ENCODE data around the gene ALOX12.
"Not testable (repeated sequence)": the region's sequence is repeated elsewhere in the genome, so short reads cannot be mapped to it uniquely, and the experiment has no call there.

Gene ALOX12

DNA sequence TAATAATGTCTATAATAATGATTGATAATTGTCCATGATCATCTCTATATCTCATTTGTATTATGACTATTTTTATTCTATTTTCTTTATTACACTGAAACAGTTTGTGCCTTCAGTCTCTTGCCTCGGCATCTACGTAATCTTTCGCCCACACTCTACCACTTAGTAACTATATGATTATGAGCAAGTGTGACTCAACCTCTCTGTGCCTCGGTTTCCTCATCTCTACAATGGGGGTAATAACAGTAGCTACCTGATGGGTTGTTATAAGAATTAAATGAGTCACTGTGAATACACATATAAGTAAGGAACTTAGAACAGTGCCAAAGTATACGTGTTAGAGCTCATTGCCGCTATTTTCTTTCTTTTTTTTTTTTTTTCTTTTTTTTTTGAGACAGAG is 51.7 kb downstream of the ALOX12 start:
- Histone ChIP-seq H3K79me2 (ENCODE audit: insufficient read depth, low read length) (no peaks in the 10 kb centered on the region), H3K9me2 (ENCODE audit: low read depth, low read length) (no peaks in the 10 kb centered on the region), H3K4me3 (ENCODE audit: low read depth, low read length, poor library complexity, severe bottlenecking) (no peak overlapping the region), H3F3A (ENCODE audit: insufficient read depth, low read length) (no peaks in the 10 kb centered on the region), H2AFZ (ENCODE audit: low read length) (no peak overlapping the region), H3K36me3 (ENCODE audit: insufficient read depth, low read length) (no peaks in the 10 kb centered on the region), H4K20me1 (ENCODE audit: insufficient read depth, low read length) (no peaks in the 10 kb centered on the region), H3K9ac (ENCODE audit: low read length) (no peak overlapping the region), H3K27me3 (ENCODE audit: insufficient read depth, low read length) (no peaks in the 10 kb centered on the region), H3K4me1 (ENCODE audit: insufficient read depth, low read length, severe bottlenecking) (peaks cover 24% of the 10 kb centered on the region), H3K27ac (ENCODE audit: low read depth, low read length, poor library complexity, severe bottlenecking) (no peak overlapping the region), H3K9me3 (ENCODE audit: low read length) (no peaks in the 10 kb centered on the region), H3K4me2 (ENCODE audit: low read length) (no peak overlapping the region)
- TF ChIP-seq EZH2 (IDR thresholded peaks at IDR 0.05; ENCODE audit: borderline replicate concordance, low read length): no peak
- TF ChIP-seq, protein P1, sequence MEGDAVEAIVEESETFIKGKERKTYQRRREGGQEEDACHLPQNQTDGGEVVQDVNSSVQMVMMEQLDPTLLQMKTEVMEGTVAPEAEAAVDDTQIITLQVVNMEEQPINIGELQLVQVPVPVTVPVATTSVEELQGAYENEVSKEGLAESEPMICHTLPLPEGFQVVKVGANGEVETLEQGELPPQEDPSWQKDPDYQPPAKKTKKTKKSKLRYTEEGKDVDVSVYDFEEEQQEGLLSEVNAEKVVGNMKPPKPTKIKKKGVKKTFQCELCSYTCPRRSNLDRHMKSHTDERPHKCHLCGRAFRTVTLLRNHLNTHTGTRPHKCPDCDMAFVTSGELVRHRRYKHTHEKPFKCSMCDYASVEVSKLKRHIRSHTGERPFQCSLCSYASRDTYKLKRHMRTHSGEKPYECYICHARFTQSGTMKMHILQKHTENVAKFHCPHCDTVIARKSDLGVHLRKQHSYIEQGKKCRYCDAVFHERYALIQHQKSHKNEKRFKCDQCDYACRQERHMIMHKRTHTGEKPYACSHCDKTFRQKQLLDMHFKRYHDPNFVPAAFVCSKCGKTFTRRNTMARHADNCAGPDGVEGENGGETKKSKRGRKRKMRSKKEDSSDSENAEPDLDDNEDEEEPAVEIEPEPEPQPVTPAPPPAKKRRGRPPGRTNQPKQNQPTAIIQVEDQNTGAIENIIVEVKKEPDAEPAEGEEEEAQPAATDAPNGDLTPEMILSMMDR (IDR thresholded peaks at IDR 0.05; ENCODE audit: low read length): no peak

DNA sequence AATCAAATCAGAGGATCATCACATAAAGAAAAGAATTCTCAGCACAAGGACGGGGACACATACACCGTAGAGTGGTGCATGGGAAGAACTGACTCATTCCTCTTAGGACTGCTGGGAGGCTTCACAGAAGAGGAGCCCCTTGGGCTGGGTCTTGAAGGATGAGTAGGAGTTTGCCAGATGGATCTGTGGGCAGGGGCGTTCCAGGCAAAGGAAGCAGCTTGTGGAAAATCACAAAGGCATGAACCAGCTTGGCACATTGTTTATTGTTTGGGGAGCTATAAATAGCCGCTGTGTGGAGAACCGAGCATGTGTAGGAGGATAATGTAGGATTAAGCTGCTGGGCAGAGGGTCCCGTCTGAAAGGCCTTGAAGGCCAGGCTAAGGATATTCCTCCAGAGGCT is 53.1 kb downstream of the ALOX12 start:
- Histone ChIP-seq H3K36me3 (ENCODE audit: insufficient read depth, low read length) (no peaks in the 10 kb centered on the region), H3K79me2 (ENCODE audit: insufficient read depth, low read length) (no peaks in the 10 kb centered on the region), H3K4me1 (ENCODE audit: insufficient read depth, low read length, severe bottlenecking) (peaks cover 14% of the 10 kb centered on the region), H3K27me3 (ENCODE audit: insufficient read depth, low read length) (0 out of 2 replicates have a peak, but pooled peaks cover 5% of the 10 kb centered on the region), H3F3A (ENCODE audit: insufficient read depth, low read length) (no peaks in the 10 kb centered on the region), H3K27ac (ENCODE audit: low read depth, low read length, poor library complexity, severe bottlenecking) (no peak overlapping the region), H3K9me2 (ENCODE audit: low read depth, low read length) (no peaks in the 10 kb centered on the region), H3K4me2 (ENCODE audit: low read length) (no peak overlapping the region), H3K4me3 (ENCODE audit: low read depth, low read length, poor library complexity, severe bottlenecking) (no peak overlapping the region), H3K9ac (ENCODE audit: low read length) (no peak overlapping the region), H4K20me1 (ENCODE audit: insufficient read depth, low read length) (no peaks in the 10 kb centered on the region), H2AFZ (ENCODE audit: low read length) (no peak overlapping the region), H3K9me3 (ENCODE audit: low read length) (no peaks in the 10 kb centered on the region)
- no peak for TF ChIP-seq EZH2 (IDR thresholded peaks at IDR 0.05; ENCODE audit: borderline replicate concordance, low read length)
- TF ChIP-seq, protein P1 (IDR thresholded peaks at IDR 0.05; ENCODE audit: low read length): no peak

DNA sequence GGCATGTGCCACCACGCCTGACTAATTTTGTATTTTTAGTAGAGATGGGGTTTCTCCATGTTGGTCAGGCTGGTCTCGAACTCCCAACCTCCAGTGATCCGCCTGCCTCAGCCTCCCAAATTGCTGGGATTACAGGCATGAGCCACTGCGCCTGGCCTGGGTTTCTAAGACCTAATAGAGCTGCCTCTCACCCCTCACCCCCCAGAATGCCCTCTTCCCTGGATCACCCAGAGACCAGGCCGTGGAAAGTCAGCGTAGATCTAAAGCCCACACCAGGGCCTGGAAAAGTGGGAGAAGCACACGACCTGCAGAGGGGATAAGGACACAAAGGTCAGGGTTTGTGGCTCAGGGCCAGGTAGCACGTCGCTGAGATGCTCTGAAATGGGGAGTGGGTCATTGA is 54.7 kb downstream of the ALOX12 start:
- not testable (repeated sequence) for H4K20me1 ChIP-seq (ENCODE audit: insufficient read depth, low read length); H3K9ac ChIP-seq (ENCODE audit: low read length); H3K79me2 ChIP-seq (ENCODE audit: insufficient read depth, low read length); H3F3A ChIP-seq (ENCODE audit: insufficient read depth, low read length); H3K9me3 ChIP-seq (ENCODE audit: low read length); H2AFZ ChIP-seq (ENCODE audit: low read length); H3K27me3 ChIP-seq (ENCODE audit: insufficient read depth, low read length); H3K27ac ChIP-seq (ENCODE audit: low read depth, low read length, poor library complexity, severe bottlenecking); H3K36me3 ChIP-seq (ENCODE audit: insufficient read depth, low read length); H3K9me2 ChIP-seq (ENCODE audit: low read depth, low read length); H3K4me3 ChIP-seq (ENCODE audit: low read depth, low read length, poor library complexity, severe bottlenecking); H3K4me2 ChIP-seq (ENCODE audit: low read length)
- H3K4me1 ChIP-seq (ENCODE audit: insufficient read depth, low read length, severe bottlenecking): peaks cover 13% of the 10 kb centered on the region

DNA sequence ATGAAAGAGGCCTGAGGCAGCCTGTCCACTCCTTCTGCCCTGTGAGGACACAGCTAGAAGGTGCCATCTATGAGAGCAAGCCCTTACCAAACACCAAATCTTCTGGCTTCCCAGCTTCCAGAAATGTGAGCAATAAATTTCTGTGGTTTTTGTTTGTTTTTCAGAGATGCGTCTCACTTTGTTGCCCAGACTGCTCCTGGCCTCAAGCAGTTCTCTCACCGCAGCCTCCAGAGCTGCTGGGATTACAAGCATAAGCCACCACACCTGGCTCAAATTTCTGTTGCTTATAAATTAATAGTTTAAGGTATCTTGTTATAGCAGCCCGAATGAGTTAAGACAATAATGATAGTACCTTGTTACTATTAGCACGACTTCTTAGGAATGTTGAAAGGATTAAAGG is 60.5 kb downstream of the ALOX12 start:
- no peaks in the 10 kb centered on the region for H3K36me3 ChIP-seq (ENCODE audit: insufficient read depth, low read length)
- H3K4me1 ChIP-seq (ENCODE audit: insufficient read depth, low read length, severe bottlenecking): no peaks in the 10 kb centered on the region
- no peaks in the 10 kb centered on the region for H3K9me2 ChIP-seq (ENCODE audit: low read depth, low read length)
- no peaks in the 10 kb centered on the region for H4K20me1 ChIP-seq (ENCODE audit: insufficient read depth, low read length)
- H3K79me2 ChIP-seq (ENCODE audit: insufficient read depth, low read length): no peaks in the 10 kb centered on the region
- H3K9me3 ChIP-seq (ENCODE audit: low read length): no peaks in the 10 kb centered on the region
- no peaks in the 10 kb centered on the region for H3F3A ChIP-seq (ENCODE audit: insufficient read depth, low read length)
- no peak overlapping the region for H3K4me3 ChIP-seq (ENCODE audit: low read depth, low read length, poor library complexity, severe bottlenecking)
- no peak overlapping the region for H2AFZ ChIP-seq (ENCODE audit: low read length)
- no peak overlapping the region for H3K4me2 ChIP-seq (ENCODE audit: low read length)
- TF ChIP-seq, protein P1 (IDR thresholded peaks at IDR 0.05; ENCODE audit: low read length): no peak
- TF ChIP-seq EZH2 (IDR thresholded peaks at IDR 0.05; ENCODE audit: borderline replicate concordance, low read length): no peak
- no peak overlapping the region for H3K9ac ChIP-seq (ENCODE audit: low read length)
- H3K27me3 ChIP-seq (ENCODE audit: insufficient read depth, low read length): peaks cover 5% of the 10 kb centered on the region; the same call in 1 of the 2 replicates
- no peak overlapping the region for H3K27ac ChIP-seq (ENCODE audit: low read depth, low read length, poor library complexity, severe bottlenecking)

Measured in OCI-LY1 (cell line).